Mesendoderm (in vitro differentiated cells): ENCODE measurements around the gene CDC42EP4.

Experiments
- DNase-seq: peaks from one replicate; pipeline ENCODE4 v3.0.0; 2013
- H2AK5ac ChIP-seq: 2 replicates; pipeline ENCODE4 v1.6.1; 2013; ENCODE audit warnings: low read length, inconsistent platforms
- H2BK120ac ChIP-seq: 2 replicates; pipeline ENCODE4 v1.6.1; 2013; ENCODE audit warnings: low read depth, mild to moderate bottlenecking, low read length, moderate library complexity, mixed read lengths
- H2BK15ac ChIP-seq: replicated peaks from 2 replicates; pipeline ENCODE4 v1.6.1; 2013; ENCODE audit warnings: low read depth, mild to moderate bottlenecking, moderate library complexity
- H2BK5ac ChIP-seq: 2 replicates; pipeline ENCODE4 v1.6.1; 2013; ENCODE audit warnings: low read length, inconsistent platforms
- H3K18ac ChIP-seq: 2 replicates; pipeline ENCODE4 v1.6.1; 2013; ENCODE audit warnings: mild to moderate bottlenecking, low read length, mixed read lengths
- H3K23ac ChIP-seq: one replicate; pipeline ENCODE4 v1.6.1; 2013; ENCODE audit warnings: low read length
- H3K27ac ChIP-seq: 2 replicates; pipeline ENCODE4 v1.5.1; 2013; ENCODE audit warnings: low read depth, mild to moderate bottlenecking, inconsistent platforms, low read length, moderate library complexity
- H3K27me3 ChIP-seq: 2 replicates; pipeline ENCODE4 v1.6.1; 2013; ENCODE audit warnings: low read length, control low read depth, mild to moderate bottlenecking, inconsistent platforms; ENCODE audit not compliant: insufficient read depth, poor library complexity
- H3K36me3 ChIP-seq: 2 replicates; pipeline ENCODE4 v1.6.1; 2013; ENCODE audit warnings: low read length, inconsistent platforms; ENCODE audit not compliant: control insufficient read depth, insufficient read depth
- H3K4ac ChIP-seq: one replicate; pipeline ENCODE4 v1.6.1; 2013; ENCODE audit warnings: low read depth, mild to moderate bottlenecking, low read length, moderate library complexity
- H3K4me1 ChIP-seq: 2 replicates; pipeline ENCODE4 v1.6.1; 2013; ENCODE audit warnings: low read depth, low read length, inconsistent platforms; ENCODE audit not compliant: control insufficient read depth
- H3K4me2 ChIP-seq: 2 replicates; pipeline ENCODE4 v1.6.1; 2013; ENCODE audit warnings: low read length
- H3K4me3 ChIP-seq: 2 replicates; pipeline ENCODE4 v1.5.1; 2013; ENCODE audit warnings: mild to moderate bottlenecking, low read length
- H3K56ac ChIP-seq: one replicate; pipeline ENCODE4 v1.6.1; 2013; ENCODE audit warnings: low read length
- H3K79me1 ChIP-seq: 2 replicates; pipeline ENCODE4 v1.6.1; 2013; ENCODE audit warnings: low read length, inconsistent platforms
- H3K79me2 ChIP-seq: 2 replicates; pipeline ENCODE4 v1.6.1; 2013; ENCODE audit warnings: mild to moderate bottlenecking, low read length; ENCODE audit not compliant: control insufficient read depth, insufficient read depth
- H3K9ac ChIP-seq: 2 replicates; pipeline ENCODE4 v1.6.1; 2013; ENCODE audit warnings: low read length, inconsistent platforms
- H4K5ac ChIP-seq: one replicate; pipeline ENCODE4 v1.6.1; 2013; ENCODE audit warnings: low read length
- H4K8ac ChIP-seq: one replicate; pipeline ENCODE4 v1.6.1; 2013; ENCODE audit warnings: low read depth, mild to moderate bottlenecking, control low read depth, low read length, moderate library complexity
- WGBS: extraction: QIAGEN DNeasy Blood & Tissue Kit; methylation state at CpG from one replicate; pipeline ENCODE4 v1.1.7; 2013; ENCODE audit warnings: low lambda C conversion rate, missing lambda C conversion rate; ENCODE audit not compliant: insufficient coverage; ENCODE audit errors: extremely low coverage; 5-methylcytosine and 5-hydroxymethylcytosine counted together

The CDC42EP4 gene

GRCh38 chr17:73305845-73306836, 5.7 kb downstream of the CDC42EP4 start:
- Histone ChIP-seq H4K8ac (no peak overlapping the region), H3K27ac (no peak overlapping the region), H2BK120ac (no peak overlapping the region), H3K79me2 (peaks cover 44% of the 10 kb centered on the region), H2AK5ac (no peak overlapping the region), H3K4ac (no peak overlapping the region), H3K23ac (no peak overlapping the region), H3K4me2 (no peak overlapping the region), H4K5ac (no peak overlapping the region), H3K4me1 (peaks cover 25% of the 10 kb centered on the region), H3K36me3 (no peaks in the 10 kb centered on the region), H2BK5ac (no peak overlapping the region), H3K9ac (peak overlapping the region; percentile 44), H2BK15ac (no peak overlapping the region), H3K27me3 (no peaks in the 10 kb centered on the region), H3K56ac (peak overlapping the region; percentile 73), H3K4me3 (no peak overlapping the region), H3K79me1 (peaks cover 26% of the 10 kb centered on the region), H3K18ac (no peak overlapping the region)
- no peak for DNase-seq
- no CpG with 5 or more reads among the region's 11 CpGs for WGBS

- Histone ChIP-seq H4K5ac (no peak overlapping the region), H3K4me1 (peaks cover 25% of the 10 kb centered on the region), H3K18ac (peak overlapping the region; percentile 1)
Observed at GRCh38 chr17:73304971-73305812, 6.6 kb downstream of the CDC42EP4 start.

GRCh38 chr17:73304438-73304837, 7.4 kb downstream of the CDC42EP4 start:
- Histone ChIP-seq H3K79me1 (peaks cover 31% of the 10 kb centered on the region), H4K5ac (no peak overlapping the region)
- peak; percentile 59 for DNase-seq

More at GRCh38 chr17:73304971-73305812, 6.6 kb downstream of the CDC42EP4 start:
- DNase-seq: peak; percentile 87
- H3K4ac ChIP-seq: no peak overlapping the region
- H2BK120ac ChIP-seq: no peak overlapping the region
- H2AK5ac ChIP-seq: peak overlapping the region; percentile 63
- H3K4me3 ChIP-seq: no peak overlapping the region
- H3K27me3 ChIP-seq: no peaks in the 10 kb centered on the region
- peak overlapping the region; percentile 83 for H3K23ac ChIP-seq
- peak overlapping the region; percentile 3 for H3K4me2 ChIP-seq
- peak overlapping the region; percentile 4 for H3K27ac ChIP-seq
- H2BK5ac ChIP-seq: peak overlapping the region; percentile 5
- no peaks in the 10 kb centered on the region for H3K36me3 ChIP-seq
- peaks cover 28% of the 10 kb centered on the region for H3K79me1 ChIP-seq
- H3K79me2 ChIP-seq: peaks cover 45% of the 10 kb centered on the region
- no peak overlapping the region for H2BK15ac ChIP-seq
- H3K56ac ChIP-seq: peak overlapping the region; percentile 73
- peak overlapping the region; percentile 44 for H3K9ac ChIP-seq
- WGBS: no CpG with 5 or more reads among the region's 16 CpGs
- H4K8ac ChIP-seq: no peak overlapping the region

GRCh38 chr17:73302189-73302588, 9.6 kb downstream of the CDC42EP4 start:
- H2BK120ac ChIP-seq: no peak overlapping the region
- H3K4me3 ChIP-seq: no peak overlapping the region
- no peak overlapping the region for H3K4ac ChIP-seq
- peaks cover 30% of the 10 kb centered on the region for H3K79me1 ChIP-seq
- no peak overlapping the region for H3K27ac ChIP-seq
- H4K5ac ChIP-seq: no peak overlapping the region
- H3K27me3 ChIP-seq: no peaks in the 10 kb centered on the region
- no peak overlapping the region for H2BK5ac ChIP-seq
- WGBS: no CpG with 5 or more reads among the region's 3 CpGs
- no peak overlapping the region for H3K23ac ChIP-seq
- no peak overlapping the region for H2AK5ac ChIP-seq
- no peak overlapping the region for H3K18ac ChIP-seq
- peaks cover 15% of the 10 kb centered on the region for H3K4me1 ChIP-seq
- H4K8ac ChIP-seq: no peak overlapping the region
- H2BK15ac ChIP-seq: no peak overlapping the region
- no peak overlapping the region for H3K9ac ChIP-seq
- no peak overlapping the region for H3K56ac ChIP-seq
- DNase-seq: no peak
- H3K36me3 ChIP-seq: peaks cover 2% of the 10 kb centered on the region
- no peak overlapping the region for H3K4me2 ChIP-seq
- H3K79me2 ChIP-seq: peaks cover 42% of the 10 kb centered on the region

More at GRCh38 chr17:73304438-73304837, 7.4 kb downstream of the CDC42EP4 start:
- no CpG with 5 or more reads among the region's 8 CpGs for WGBS
- no peak overlapping the region for H3K9ac ChIP-seq
- peak overlapping the region; percentile 5 for H2BK5ac ChIP-seq
- H3K23ac ChIP-seq: no peak overlapping the region
- H3K4me3 ChIP-seq: no peak overlapping the region
- no peak overlapping the region for H4K8ac ChIP-seq
- peak overlapping the region; percentile 1 for H3K18ac ChIP-seq
- no peaks in the 10 kb centered on the region for H3K36me3 ChIP-seq
- H3K4me1 ChIP-seq: peaks cover 21% of the 10 kb centered on the region
- H2AK5ac ChIP-seq: no peak overlapping the region
- no peak overlapping the region for H2BK15ac ChIP-seq
- peak overlapping the region; percentile 46 for H3K56ac ChIP-seq
- no peak overlapping the region for H3K4me2 ChIP-seq
- H3K79me2 ChIP-seq: peaks cover 44% of the 10 kb centered on the region
- H3K4ac ChIP-seq: no peak overlapping the region
- H2BK120ac ChIP-seq: no peak overlapping the region
- no peaks in the 10 kb centered on the region for H3K27me3 ChIP-seq
- H3K27ac ChIP-seq: no peak overlapping the region

- H3K79me1 ChIP-seq: peaks cover 26% of the 10 kb centered on the region
- H3K4me1 ChIP-seq: peaks cover 13% of the 10 kb centered on the region
- H2AK5ac ChIP-seq: no peak overlapping the region
- H4K5ac ChIP-seq: no peak overlapping the region
- no peak for DNase-seq
- no CpG with 5 or more reads among the region's 2 CpGs for WGBS
- H3K4ac ChIP-seq: no peak overlapping the region
- H3K79me2 ChIP-seq: peaks cover 35% of the 10 kb centered on the region
- no peak overlapping the region for H3K9ac ChIP-seq
- peaks cover 2% of the 10 kb centered on the region for H3K36me3 ChIP-seq
- no peak overlapping the region for H3K27ac ChIP-seq
- H3K23ac ChIP-seq: no peak overlapping the region
- no peaks in the 10 kb centered on the region for H3K27me3 ChIP-seq
- H2BK120ac ChIP-seq: no peak overlapping the region
- H3K4me2 ChIP-seq: no peak overlapping the region
- no peak overlapping the region for H3K18ac ChIP-seq
- H2BK15ac ChIP-seq: no peak overlapping the region
- no peak overlapping the region for H2BK5ac ChIP-seq
- no peak overlapping the region for H3K4me3 ChIP-seq
- no peak overlapping the region for H3K56ac ChIP-seq
- H4K8ac ChIP-seq: no peak overlapping the region
Observed at GRCh38 chr17:73301369-73301768, 10.4 kb downstream of the CDC42EP4 start.
